Central memory CD8-positive, alpha-beta T cell (primary cell): Measurements from ENCODE around the gene C16orf86.

ENCODE experiments used
- ATAC-seq: fragments of 150-1000 bp; cut with Tn5 transposase; replicated peaks from 2 replicates; pipeline ENCODE4 v1.10.0; 2022; ENCODE audit warnings: mild to moderate bottlenecking, moderate FRiP score, moderate number of reproducible peaks; ENCODE audit not compliant: poor library complexity, severe bottlenecking; ENCODE audit errors: extremely low read depth
- DNase-seq, 2 donors: peaks; one replicate each; pipeline ENCODE4 v3.0.0; 2021; ENCODE audit warnings: low spot score in 2 of 2
- H3K27ac Mint-ChIP-seq: one replicate; pipeline ENCODE4 v1.8.0; 2022; ENCODE audit warnings: low read depth, mild to moderate bottlenecking, moderate library complexity, mixed read lengths
- H3K27me3 Mint-ChIP-seq: one replicate; pipeline ENCODE4 v1.8.0; 2022; ENCODE audit warnings: mixed read lengths
- H3K36me3 Mint-ChIP-seq: one replicate; pipeline ENCODE4 v1.8.0; 2022; ENCODE audit warnings: mild to moderate bottlenecking, moderate library complexity, mixed read lengths; ENCODE audit not compliant: insufficient read depth
- H3K4me1 Mint-ChIP-seq: one replicate; pipeline ENCODE4 v1.8.0; 2022; ENCODE audit warnings: mixed read lengths
- H3K4me3 Mint-ChIP-seq: one replicate; pipeline ENCODE4 v1.8.0; 2022; ENCODE audit warnings: mild to moderate bottlenecking, moderate library complexity, mixed read lengths
- H3K9me3 Mint-ChIP-seq: one replicate; pipeline ENCODE4 v1.8.0; 2022; ENCODE audit warnings: mixed read lengths

Gene C16orf86

DNA sequence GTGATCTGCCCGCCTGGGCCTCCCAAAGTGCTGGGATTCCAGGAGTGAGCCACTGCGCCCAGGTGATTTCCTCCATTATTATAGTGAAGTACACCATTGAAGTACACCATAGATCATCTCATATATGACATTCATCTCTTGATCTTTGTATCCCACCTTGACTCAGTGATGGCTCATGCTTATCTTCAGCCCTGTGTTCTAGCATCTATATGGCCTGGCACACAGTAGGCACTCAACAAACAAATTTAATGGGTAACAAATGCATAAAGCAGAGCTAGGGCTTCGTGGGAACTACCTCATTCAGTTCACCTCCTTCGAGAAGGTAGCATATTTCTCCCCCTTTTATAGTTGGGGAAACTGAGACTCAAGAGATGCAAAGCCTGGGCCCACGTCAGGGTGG is 1.0 kb upstream of the C16orf86 start:
- Mint-ChIP-seq H3K4me3 (peak overlapping the region; percentile 87), H3K9me3 (no peaks in the 10 kb centered on the region), H3K36me3 (peaks cover 3% of the 10 kb centered on the region), H3K27me3 (no peaks in the 10 kb centered on the region), H3K4me1 (peaks cover 13% of the 10 kb centered on the region), H3K27ac (no peak overlapping the region)
- no peak for ATAC-seq
- DNase-seq, result no peak

- H3K4me3 Mint-ChIP-seq, result peak overlapping the region; percentile 87
- H3K4me1 Mint-ChIP-seq, result peaks cover 10% of the 10 kb centered on the region
- no peaks in the 10 kb centered on the region for H3K27me3 Mint-ChIP-seq
- no peak for ATAC-seq
- H3K36me3 Mint-ChIP-seq, result peaks cover 3% of the 10 kb centered on the region
- no peak for DNase-seq
- peak overlapping the region; percentile 74 for H3K27ac Mint-ChIP-seq
- H3K9me3 Mint-ChIP-seq, result no peaks in the 10 kb centered on the region
Observed at GRCh38 chr16:67666032-67666551, 522 bp upstream of the C16orf86 start.

GRCh38 chr16:67667453-67667816 is 821 bp downstream of the C16orf86 start:
- no peaks in the 10 kb centered on the region for H3K9me3 Mint-ChIP-seq
- peak overlapping the region; percentile 74 for H3K27ac Mint-ChIP-seq
- no peaks in the 10 kb centered on the region for H3K27me3 Mint-ChIP-seq
- ATAC-seq (no peak), DNase-seq (no peak)
- peak overlapping the region; percentile 87 for H3K4me3 Mint-ChIP-seq
- H3K36me3 Mint-ChIP-seq, result peaks cover 3% of the 10 kb centered on the region
- H3K4me1 Mint-ChIP-seq, result peaks cover 5% of the 10 kb centered on the region

GRCh38 chr16:67667817-67668494 is 1.3 kb downstream of the C16orf86 start:
- ATAC-seq (peak; percentile 77), DNase-seq (peak; percentile 59 to 65)
- H3K9me3 Mint-ChIP-seq, result no peaks in the 10 kb centered on the region
- H3K4me3 Mint-ChIP-seq, result peak overlapping the region; percentile 52
- peaks cover 3% of the 10 kb centered on the region for H3K36me3 Mint-ChIP-seq
- no peaks in the 10 kb centered on the region for H3K27me3 Mint-ChIP-seq
- peaks cover 5% of the 10 kb centered on the region for H3K4me1 Mint-ChIP-seq
- H3K27ac Mint-ChIP-seq, result no peak overlapping the region

DNA sequence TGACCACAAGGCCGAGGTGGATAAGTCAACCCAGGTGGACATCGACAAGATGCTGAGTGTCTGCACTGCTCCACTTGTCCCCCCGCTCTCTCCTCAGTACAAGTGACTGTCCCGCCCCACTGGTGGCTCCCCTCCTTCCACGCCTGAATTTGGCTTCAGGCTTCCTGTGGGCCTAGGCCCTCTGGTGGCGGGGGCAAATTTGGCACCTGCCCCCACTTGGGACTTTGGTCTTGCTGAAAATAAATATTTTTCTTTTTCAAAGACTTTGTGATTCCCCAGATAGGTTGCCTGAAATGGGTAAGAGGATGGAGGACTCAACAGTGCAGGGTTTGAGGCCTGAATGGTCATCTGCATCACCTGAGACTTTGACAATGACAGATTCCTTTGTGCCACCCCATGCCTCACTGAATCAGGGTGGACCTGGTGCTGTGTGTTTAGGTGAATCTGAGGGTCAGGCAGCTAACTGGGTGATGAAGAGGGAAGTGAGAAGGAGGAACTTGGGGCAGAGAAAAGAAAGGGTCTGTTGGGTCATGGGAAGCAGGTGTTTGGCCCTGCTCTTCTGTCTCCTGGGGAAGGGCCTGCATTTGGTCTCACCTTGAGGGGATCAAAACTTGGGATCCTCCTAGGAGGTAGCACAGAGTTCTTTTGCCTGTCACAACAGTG is 2.0 kb downstream of the C16orf86 start:
- DNase-seq (no peak), ATAC-seq (no peak)
- Mint-ChIP-seq H3K4me1 (peaks cover 5% of the 10 kb centered on the region), H3K36me3 (peaks cover 2% of the 10 kb centered on the region), H3K9me3 (no peaks in the 10 kb centered on the region), H3K27me3 (no peaks in the 10 kb centered on the region), H3K4me3 (peak overlapping the region; percentile 52), H3K27ac (no peak overlapping the region)

DNA sequence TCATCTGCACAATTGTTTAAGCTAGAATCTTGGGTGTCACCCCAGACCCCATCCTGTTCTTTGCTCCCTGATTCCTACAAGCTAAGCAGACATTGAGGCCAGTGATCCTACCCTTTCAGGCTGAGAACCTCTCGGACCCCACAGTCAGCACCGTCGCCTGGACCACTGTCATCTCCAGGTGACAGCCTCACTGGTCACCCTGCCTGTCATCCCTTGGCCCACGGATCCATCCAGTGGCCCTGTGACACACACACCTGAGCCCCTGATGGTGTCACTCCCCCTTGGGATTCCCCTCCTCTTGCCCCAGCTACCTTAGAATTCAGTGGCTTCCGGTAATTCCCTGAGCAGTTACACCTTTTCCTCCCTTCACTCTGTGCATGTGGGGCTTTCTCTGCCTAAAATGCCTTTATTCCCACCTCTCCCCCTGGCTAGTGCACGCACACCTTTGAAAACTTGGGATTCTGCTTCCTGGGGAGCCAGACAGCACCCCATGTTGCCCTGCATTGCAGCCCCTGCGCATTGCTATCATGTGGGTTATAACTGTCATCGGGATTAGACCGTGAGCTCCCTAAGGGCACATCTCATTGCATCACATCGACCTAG is 3.0 kb downstream of the C16orf86 start:
- H3K27me3 Mint-ChIP-seq, result no peaks in the 10 kb centered on the region
- no peak overlapping the region for H3K27ac Mint-ChIP-seq
- no peak for ATAC-seq
- no peaks in the 10 kb centered on the region for H3K9me3 Mint-ChIP-seq
- H3K36me3 Mint-ChIP-seq, result peaks cover 2% of the 10 kb centered on the region
- peaks cover 5% of the 10 kb centered on the region for H3K4me1 Mint-ChIP-seq
- DNase-seq, result no peak
- H3K4me3 Mint-ChIP-seq, result no peak overlapping the region

DNA sequence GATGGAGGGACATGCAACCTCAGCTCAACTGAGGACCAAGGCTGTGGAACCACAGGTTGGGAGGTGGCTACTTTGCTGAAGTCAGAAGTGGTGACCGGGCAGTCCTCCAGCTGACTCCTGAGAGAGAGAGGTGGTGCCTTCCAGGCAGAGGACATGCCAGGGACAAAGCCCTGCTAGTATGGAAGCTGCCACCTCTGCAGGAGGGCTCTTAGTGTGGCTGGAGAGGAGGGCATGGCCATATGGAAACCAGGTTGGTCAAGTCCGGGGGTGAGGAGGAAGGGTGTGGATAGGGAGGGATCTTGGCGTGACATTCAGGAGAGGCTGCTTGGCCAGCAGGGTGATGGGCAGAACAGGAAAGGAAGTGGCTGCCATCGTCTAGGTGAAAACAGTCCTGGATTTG is 5.7 kb downstream of the C16orf86 start:
- Mint-ChIP-seq H3K27me3 (no peaks in the 10 kb centered on the region), H3K27ac (peak overlapping the region; percentile 65), H3K9me3 (no peaks in the 10 kb centered on the region), H3K4me1 (no peaks in the 10 kb centered on the region), H3K36me3 (no peaks in the 10 kb centered on the region), H3K4me3 (no peak overlapping the region)
- DNase-seq (no peak), ATAC-seq (no peak)

DNA sequence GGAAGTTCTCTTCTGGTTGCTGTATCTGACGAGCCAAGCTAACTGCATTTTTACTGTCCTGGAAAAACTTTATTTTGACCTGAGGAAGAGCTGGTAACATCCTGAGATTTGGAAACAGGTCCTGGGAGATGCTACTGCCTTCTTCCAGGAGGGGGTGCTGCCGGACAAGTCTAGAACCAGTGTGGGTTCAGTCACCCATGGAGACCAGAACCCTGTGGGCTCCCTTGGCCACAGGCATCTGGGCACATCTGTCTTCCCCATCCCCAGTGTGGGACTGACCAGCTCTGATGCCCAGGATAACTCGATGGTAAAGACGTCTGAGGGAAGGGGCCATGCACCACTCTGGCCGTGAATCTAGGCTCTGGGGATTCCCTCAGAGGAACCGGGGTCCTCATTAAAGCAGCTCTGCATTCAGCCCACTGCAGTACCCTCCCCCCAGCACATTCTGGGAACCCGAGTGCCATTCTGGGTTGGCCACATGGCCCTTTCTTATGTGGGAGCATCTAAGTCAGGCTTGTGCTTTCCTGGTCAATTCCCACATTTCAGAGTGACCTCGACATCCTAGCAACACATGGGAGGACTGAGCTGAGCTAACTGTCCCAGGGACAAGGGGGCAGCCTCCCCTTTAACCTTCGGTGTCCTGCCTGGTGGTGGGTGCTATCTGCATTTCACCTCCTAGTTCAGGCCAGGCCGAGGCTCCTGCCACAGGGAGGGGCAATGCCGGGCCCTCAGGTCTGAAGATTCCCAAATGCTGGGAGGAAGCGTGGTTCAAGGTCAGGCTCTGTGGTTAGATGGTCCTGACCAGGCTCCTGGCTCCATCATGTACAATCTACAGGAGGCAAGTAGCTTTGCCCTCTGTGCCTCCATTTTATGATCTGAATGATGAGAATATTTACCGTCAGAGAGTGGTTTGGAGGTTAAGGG is 6.4 kb downstream of the C16orf86 start:
- Mint-ChIP-seq H3K36me3 (no peaks in the 10 kb centered on the region), H3K27ac (peak overlapping the region; percentile 65), H3K9me3 (no peaks in the 10 kb centered on the region), H3K4me3 (no peak overlapping the region), H3K27me3 (no peaks in the 10 kb centered on the region), H3K4me1 (no peaks in the 10 kb centered on the region)
- no peak for DNase-seq
- ATAC-seq, result no peak

DNA sequence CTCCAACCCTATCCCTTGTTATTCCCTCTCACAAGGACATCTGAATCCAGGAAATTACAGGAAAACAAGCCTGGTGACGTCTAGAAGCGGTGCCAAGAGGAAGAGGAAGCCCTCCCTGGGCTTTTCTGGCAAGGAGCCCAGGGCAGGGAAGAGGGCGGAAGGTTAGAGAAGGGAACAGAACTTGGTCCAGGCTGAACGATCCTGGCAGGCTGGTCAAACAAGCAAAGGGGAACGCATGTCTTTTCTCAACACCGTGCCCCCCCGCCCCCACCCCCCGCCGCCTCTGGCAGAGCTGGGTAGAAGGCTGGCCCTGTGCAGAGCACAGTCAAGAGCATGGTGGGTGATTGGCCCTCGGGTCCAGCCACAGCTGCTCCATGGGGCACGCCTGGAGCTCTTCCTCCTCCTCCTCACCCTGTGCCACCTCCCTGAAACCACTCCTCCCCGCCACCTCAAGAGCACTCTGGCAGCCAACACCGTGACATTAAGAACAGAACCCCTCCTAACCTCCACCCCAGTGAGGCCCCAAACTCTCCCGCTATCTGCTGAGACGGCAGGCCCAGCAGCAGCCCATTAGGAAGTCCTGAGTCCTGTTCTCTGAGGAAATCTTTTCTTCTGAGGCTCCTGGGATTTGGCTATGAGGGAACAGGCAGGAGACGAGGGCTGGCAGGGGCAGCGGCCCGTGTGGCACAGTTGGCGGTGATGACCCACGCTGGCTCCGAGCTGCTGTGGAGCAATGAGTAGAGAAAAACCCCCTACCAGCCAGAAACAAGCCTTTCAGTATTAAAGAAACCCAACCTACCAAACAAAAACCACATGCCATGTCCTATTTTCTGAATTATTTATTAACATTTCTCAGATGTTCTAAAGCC is 7.3 kb downstream of the C16orf86 start:
- H3K4me3 Mint-ChIP-seq, result no peak overlapping the region
- DNase-seq (no peak), ATAC-seq (no peak)
- no peaks in the 10 kb centered on the region for H3K36me3 Mint-ChIP-seq
- no peak overlapping the region for H3K27ac Mint-ChIP-seq
- H3K9me3 Mint-ChIP-seq, result no peaks in the 10 kb centered on the region
- H3K4me1 Mint-ChIP-seq, result no peaks in the 10 kb centered on the region
- no peaks in the 10 kb centered on the region for H3K27me3 Mint-ChIP-seq

- H3K4me1 Mint-ChIP-seq, result no peaks in the 10 kb centered on the region
- DNase-seq (no peak), ATAC-seq (no peak)
- H3K4me3 Mint-ChIP-seq, result no peak overlapping the region
- no peak overlapping the region for H3K27ac Mint-ChIP-seq
- no peaks in the 10 kb centered on the region for H3K36me3 Mint-ChIP-seq
- H3K27me3 Mint-ChIP-seq, result no peaks in the 10 kb centered on the region
- H3K9me3 Mint-ChIP-seq, result no peaks in the 10 kb centered on the region
Observed at GRCh38 chr16:67674851-67675578, 8.4 kb downstream of the C16orf86 start.

GRCh38 chr16:67675579-67675935 is 8.9 kb downstream of the C16orf86 start:
- H3K4me1 Mint-ChIP-seq, result no peaks in the 10 kb centered on the region
- no peaks in the 10 kb centered on the region for H3K9me3 Mint-ChIP-seq
- no peaks in the 10 kb centered on the region for H3K36me3 Mint-ChIP-seq
- DNase-seq, result no peak
- no peak for ATAC-seq
- no peaks in the 10 kb centered on the region for H3K27me3 Mint-ChIP-seq
- no peak overlapping the region for H3K27ac Mint-ChIP-seq
- H3K4me3 Mint-ChIP-seq, result no peak overlapping the region
